K562 (cell line): ENCODE results near the gene ACOT7. TPM values are rescaled to one million over a fixed set of nuclear protein-coding genes. Genes with fewer than 3 reads are reported as not detected.

Experiments used
- CTBP1 ChIP-seq: fragments of 450-650 bp; IDR thresholded peaks from 2 replicates; pipeline ENCODE4 v1.6.1; 2016; ENCODE audit warnings: borderline replicate concordance
- KDM2B ChIP-seq: fragments of 250-450 bp; sonication (Bioruptor Pico); IDR thresholded peaks from 2 replicates; pipeline ENCODE4 v1.8.0; 2021; ENCODE audit warnings: mild to moderate bottlenecking, moderate library complexity
- MTA3 ChIP-seq: fragments of 450-650 bp; formaldehyde crosslinking; IDR thresholded peaks from 2 replicates; pipeline ENCODE4 v1.6.1; 2017; ENCODE audit warnings: mild to moderate bottlenecking, borderline replicate concordance
- polyA plus RNA-seq, 8 experiments: library from polyadenylated mRNA; depleted of rRNA in 4 of 8; stranded (reverse) in 5 of 8; unstranded in 3 of 8; fragments of >200 nt; fragmentation: Nextera tagmentation in 2 of 8; fragmentation: Illumina TruSeq in 1 of 8; extraction: Ambion mirVana in 2 of 8; extraction: Trizol in 1 of 8; gene quantifications; 2 replicates each; pipeline versions ENCODE4 v1.2.1 to v1.2.3, GENCODE V29; 2011 to 2014; ENCODE audit warnings: inconsistent platforms in 1 of 8, missing spikeins in 1 of 8
- total RNA-seq, 7 experiments: library from RNA; depleted of rRNA in 6 of 7; stranded (reverse); fragments of >200 nt in 6 of 7; fragmentation: Illumina TruSeq in 2 of 7; extraction: Trizol in 2 of 7; gene quantifications; 2 replicates each; pipeline versions ENCODE4 v1.2.1 to v1.2.3, GENCODE V29; 2011 to 2021; ENCODE audit warnings: low replicate concordance in 1 of 7
- TF ChIP-seq, protein P1 (sequence below): sonication (generic); formaldehyde crosslinking; IDR thresholded peaks from 2 replicates; pipeline ENCODE4 v1.8.1; 2023; ENCODE audit warnings: mild to moderate bottlenecking, missing genetic modification reagents
- TF ChIP-seq, protein P2 (sequence below): fragments of 250-450 bp; sonication (Bioruptor Pico); IDR thresholded peaks from 2 replicates; pipeline ENCODE4 v1.4.0; 2020; ENCODE audit warnings: borderline replicate concordance

ACOT7 gene
- total and polyA plus RNA-seq, 9 of the 15 experiments (the other 6 are each of a cell fraction or from before 2014, with no cell fraction given): 7.0 to 92.6 (median 37.2) TPM

DNA sequence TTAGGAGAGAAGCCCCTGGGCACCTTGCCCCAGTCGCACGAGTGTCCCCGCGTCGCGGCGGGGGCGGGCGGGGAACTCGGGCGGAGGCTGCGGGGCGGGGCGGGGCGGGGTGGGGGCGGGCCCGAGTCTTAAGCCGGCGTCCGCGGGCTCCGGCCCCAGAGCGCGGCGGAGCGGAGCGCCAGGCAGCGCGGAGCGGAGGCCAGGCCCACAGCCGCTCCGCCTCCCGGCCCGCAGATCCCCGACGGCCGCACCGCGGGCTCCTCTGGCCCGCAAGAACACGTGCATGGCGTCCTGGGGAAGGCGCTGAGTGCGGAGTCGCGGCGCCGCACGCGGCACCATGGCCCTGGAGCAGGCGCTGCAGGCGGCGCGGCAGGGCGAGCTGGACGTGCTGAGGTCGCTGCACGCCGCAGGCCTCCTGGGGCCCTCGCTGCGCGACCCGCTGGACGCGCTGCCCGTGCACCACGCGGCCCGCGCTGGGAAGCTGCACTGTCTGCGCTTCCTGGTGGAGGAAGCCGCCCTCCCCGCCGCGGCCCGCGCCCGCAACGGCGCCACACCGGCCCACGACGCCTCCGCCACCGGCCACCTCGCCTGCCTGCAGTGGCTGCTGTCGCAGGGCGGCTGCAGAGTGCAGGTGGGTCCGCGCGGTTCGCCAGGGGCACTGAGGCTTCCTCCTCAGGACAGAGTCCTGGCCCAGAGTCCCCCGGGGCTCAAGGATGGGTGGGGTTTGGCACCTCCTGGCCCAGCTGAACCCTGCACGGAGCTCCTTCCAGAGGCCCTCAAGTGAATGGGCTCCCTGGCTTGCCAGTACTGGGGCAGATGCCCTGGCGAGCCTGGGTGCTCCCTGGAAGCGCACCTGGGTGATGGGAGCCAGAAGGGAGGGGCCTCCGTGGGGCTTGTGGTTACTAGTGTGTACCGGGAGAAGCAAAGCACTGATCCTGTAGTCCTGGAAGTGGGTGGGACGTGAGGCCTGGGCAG, 31.3 kb upstream of the ACOT7 start, which contains the start of gene ESPN (continued):
- TF ChIP-seq KDM2B (peak; percentile 34; the same call in 1 of the 2 replicates), CTBP1 (peak; percentile 77; the same call in 1 of the 2 replicates), MTA3 (0 out of 2 replicates have a peak, but pooled peaks have one; percentile 35)
- TF ChIP-seq, protein P1, sequence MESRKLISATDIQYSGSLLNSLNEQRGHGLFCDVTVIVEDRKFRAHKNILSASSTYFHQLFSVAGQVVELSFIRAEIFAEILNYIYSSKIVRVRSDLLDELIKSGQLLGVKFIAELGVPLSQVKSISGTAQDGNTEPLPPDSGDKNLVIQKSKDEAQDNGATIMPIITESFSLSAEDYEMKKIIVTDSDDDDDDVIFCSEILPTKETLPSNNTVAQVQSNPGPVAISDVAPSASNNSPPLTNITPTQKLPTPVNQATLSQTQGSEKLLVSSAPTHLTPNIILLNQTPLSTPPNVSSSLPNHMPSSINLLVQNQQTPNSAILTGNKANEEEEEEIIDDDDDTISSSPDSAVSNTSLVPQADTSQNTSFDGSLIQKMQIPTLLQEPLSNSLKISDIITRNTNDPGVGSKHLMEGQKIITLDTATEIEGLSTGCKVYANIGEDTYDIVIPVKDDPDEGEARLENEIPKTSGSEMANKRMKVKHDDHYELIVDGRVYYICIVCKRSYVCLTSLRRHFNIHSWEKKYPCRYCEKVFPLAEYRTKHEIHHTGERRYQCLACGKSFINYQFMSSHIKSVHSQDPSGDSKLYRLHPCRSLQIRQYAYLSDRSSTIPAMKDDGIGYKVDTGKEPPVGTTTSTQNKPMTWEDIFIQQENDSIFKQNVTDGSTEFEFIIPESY (CRISPR knock-in tag): peak; percentile 92
- TF ChIP-seq, protein P2, sequence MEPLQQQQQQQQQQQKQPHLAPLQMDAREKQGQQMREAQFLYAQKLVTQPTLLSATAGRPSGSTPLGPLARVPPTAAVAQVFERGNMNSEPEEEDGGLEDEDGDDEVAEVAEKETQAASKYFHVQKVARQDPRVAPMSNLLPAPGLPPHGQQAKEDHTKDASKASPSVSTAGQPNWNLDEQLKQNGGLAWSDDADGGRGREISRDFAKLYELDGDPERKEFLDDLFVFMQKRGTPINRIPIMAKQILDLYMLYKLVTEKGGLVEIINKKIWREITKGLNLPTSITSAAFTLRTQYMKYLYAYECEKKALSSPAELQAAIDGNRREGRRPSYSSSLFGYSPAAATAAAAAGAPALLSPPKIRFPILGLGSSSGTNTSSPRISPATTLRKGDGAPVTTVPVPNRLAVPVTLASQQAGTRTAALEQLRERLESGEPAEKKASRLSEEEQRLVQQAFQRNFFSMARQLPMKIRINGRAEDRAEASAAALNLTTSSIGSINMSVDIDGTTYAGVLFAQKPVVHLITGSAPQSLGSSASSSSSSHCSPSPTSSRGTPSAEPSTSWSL (CRISPR knock-in tag): no peak
